SU-DHL-6 (cell line): Measurements from ENCODE around the gene NDUFV1.

Experiments used
- H2AFZ ChIP-seq: fragments of 200-600 bp; sonication (generic); 2 replicates; pipeline ENCODE4 v1.6.1; 2014; ENCODE audit warnings: low read depth, mild to moderate bottlenecking, moderate library complexity, mixed read lengths, antibody characterized with exemption, low read length; ENCODE audit not compliant: severe bottlenecking
- H3F3A ChIP-seq: fragments of 200-600 bp; shearing (Covaris generic); 2 replicates; pipeline ENCODE4 v1.6.0; 2016; ENCODE audit warnings: antibody characterized with exemption, mild to moderate bottlenecking; ENCODE audit not compliant: insufficient read depth
- H3K27ac ChIP-seq: fragments of 200-600 bp; sonication (generic); 2 replicates; pipeline ENCODE4 v1.5.1; 2016; ENCODE audit warnings: low read depth, mild to moderate bottlenecking, low read length, moderate library complexity, mixed read lengths
- H3K27me3 ChIP-seq: fragments of 200-600 bp; sonication (generic), shearing (Covaris generic); 2 replicates; pipeline ENCODE4 v1.6.0; 2014; ENCODE audit warnings: mild to moderate bottlenecking, low read length
- H3K36me3 ChIP-seq: fragments of 200-600 bp; sonication (generic); 2 replicates; pipeline ENCODE4 v1.6.1; 2014; ENCODE audit warnings: mild to moderate bottlenecking, low read length, mixed read lengths
- H3K4me2 ChIP-seq: fragments of 300-600, 200-600 bp; shearing (Covaris generic), sonication (generic); 2 replicates; pipeline ENCODE4 v1.6.0; 2014; ENCODE audit warnings: low read length, low read depth, mild to moderate bottlenecking; ENCODE audit not compliant: poor library complexity, severe bottlenecking
- H3K4me3 ChIP-seq: fragments of 200-600 bp; sonication (generic); 2 replicates; pipeline ENCODE4 v1.5.1; 2014; ENCODE audit warnings: antibody characterized with exemption, low read length, mild to moderate bottlenecking, mixed read lengths; ENCODE audit not compliant: insufficient read depth, poor library complexity, severe bottlenecking
- H3K79me2 ChIP-seq: fragments of 200-600 bp; sonication (generic); 2 replicates; pipeline ENCODE4 v1.6.1; 2014; ENCODE audit warnings: mild to moderate bottlenecking, low read length, moderate library complexity; ENCODE audit not compliant: insufficient read depth
- H3K9ac ChIP-seq: fragments of 200-600 bp; sonication (generic); 2 replicates; pipeline ENCODE4 v1.7.0; 2014; ENCODE audit warnings: mild to moderate bottlenecking, low read length
- H3K9me2 ChIP-seq: fragments of 200-600 bp; sonication (generic); replicated peaks from 2 replicates; pipeline ENCODE4 v1.6.1; 2014; ENCODE audit warnings: low read length; ENCODE audit not compliant: insufficient read depth
- H3K9me3 ChIP-seq: fragments of 200-600 bp; sonication (generic); 2 replicates; pipeline ENCODE4 v1.6.1; 2014; ENCODE audit warnings: low read length, mixed read lengths; ENCODE audit not compliant: insufficient read depth
- H4K20me1 ChIP-seq: fragments of 200-600 bp; sonication (generic); 2 replicates; pipeline ENCODE4 v1.6.1; 2014; ENCODE audit warnings: low read depth, mild to moderate bottlenecking, antibody characterized with exemption, low read length, moderate library complexity, mixed read lengths
- EZH2phosphoT487 ChIP-seq: fragments of 200-600 bp; sonication (generic), shearing (Covaris generic); conservative IDR thresholded peaks from 2 replicates; pipeline ENCODE4 v1.6.1; 2018; ENCODE audit warnings: mild to moderate bottlenecking, antibody characterized with exemption, low read length, moderate library complexity, mixed read lengths
- TF ChIP-seq, protein P1 (sequence below): fragments of 200-600 bp; sonication (generic); IDR thresholded peaks from one replicate; pipeline ENCODE4 v1.5.1; 2017; ENCODE audit warnings: antibody characterized with exemption, mild to moderate bottlenecking, low read length, moderate library complexity; ENCODE audit not compliant: insufficient read depth, poor library complexity, severe bottlenecking

NDUFV1 gene

DNA sequence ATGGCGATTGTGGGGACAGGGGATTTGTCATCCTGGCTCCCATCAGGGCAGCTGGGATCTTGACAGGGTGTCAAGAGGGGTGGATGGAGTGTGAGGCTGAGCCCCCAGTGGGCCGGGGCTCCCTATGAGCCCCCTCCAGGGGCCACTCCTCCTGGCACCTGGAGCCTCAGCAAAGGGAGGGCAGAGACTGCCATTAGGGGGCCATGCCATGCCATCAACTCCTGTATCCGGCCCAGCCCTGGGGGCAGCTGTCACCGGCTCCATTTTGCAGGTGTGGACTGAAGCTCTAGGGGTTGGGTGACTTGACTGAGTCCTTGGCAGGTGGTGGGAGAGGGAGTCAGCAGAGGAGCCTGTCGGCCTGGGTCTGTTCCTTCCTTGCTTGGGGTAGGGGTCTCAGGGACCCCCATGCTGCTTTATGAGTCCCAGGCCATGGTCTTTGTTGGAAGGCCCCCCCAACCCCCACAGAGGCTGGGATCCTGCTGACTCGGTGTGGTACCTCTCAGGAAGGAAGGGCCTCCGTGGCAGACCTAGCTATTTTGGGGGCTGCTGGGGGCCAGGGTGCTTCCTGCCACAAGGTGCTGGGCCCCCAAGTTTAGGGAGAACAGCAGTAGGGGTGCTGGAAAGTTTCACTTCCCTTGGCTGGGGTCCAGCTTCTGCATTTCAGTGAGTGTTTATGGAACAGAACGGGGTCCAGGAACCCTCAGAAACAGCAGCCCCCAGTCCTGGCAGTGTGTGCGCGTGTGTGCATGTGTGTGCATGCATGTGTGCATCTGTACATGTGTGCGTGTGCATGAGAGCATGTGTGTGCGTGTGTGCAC lies 42.3 kb downstream of the NDUFV1 start:
- Histone ChIP-seq H4K20me1 (no peaks in the 10 kb centered on the region), H3K36me3 (no peaks in the 10 kb centered on the region), H3K27ac (peak overlapping the region; percentile 97), H2AFZ (no peak overlapping the region), H3K9ac (peak overlapping the region; percentile 59), H3K9me2 (no peaks in the 10 kb centered on the region), H3K4me2 (peak overlapping the region; percentile 61), H3K9me3 (peaks cover 9% of the 10 kb centered on the region; the same call in 1 of the 2 replicates), H3K27me3 (no peaks in the 10 kb centered on the region), H3K4me3 (peak overlapping the region; percentile 1), H3K79me2 (no peaks in the 10 kb centered on the region), H3F3A (peaks cover 57% of the 10 kb centered on the region)
- TF ChIP-seq, protein P1, sequence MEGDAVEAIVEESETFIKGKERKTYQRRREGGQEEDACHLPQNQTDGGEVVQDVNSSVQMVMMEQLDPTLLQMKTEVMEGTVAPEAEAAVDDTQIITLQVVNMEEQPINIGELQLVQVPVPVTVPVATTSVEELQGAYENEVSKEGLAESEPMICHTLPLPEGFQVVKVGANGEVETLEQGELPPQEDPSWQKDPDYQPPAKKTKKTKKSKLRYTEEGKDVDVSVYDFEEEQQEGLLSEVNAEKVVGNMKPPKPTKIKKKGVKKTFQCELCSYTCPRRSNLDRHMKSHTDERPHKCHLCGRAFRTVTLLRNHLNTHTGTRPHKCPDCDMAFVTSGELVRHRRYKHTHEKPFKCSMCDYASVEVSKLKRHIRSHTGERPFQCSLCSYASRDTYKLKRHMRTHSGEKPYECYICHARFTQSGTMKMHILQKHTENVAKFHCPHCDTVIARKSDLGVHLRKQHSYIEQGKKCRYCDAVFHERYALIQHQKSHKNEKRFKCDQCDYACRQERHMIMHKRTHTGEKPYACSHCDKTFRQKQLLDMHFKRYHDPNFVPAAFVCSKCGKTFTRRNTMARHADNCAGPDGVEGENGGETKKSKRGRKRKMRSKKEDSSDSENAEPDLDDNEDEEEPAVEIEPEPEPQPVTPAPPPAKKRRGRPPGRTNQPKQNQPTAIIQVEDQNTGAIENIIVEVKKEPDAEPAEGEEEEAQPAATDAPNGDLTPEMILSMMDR: no peak
- no peak for TF ChIP-seq EZH2phosphoT487

DNA sequence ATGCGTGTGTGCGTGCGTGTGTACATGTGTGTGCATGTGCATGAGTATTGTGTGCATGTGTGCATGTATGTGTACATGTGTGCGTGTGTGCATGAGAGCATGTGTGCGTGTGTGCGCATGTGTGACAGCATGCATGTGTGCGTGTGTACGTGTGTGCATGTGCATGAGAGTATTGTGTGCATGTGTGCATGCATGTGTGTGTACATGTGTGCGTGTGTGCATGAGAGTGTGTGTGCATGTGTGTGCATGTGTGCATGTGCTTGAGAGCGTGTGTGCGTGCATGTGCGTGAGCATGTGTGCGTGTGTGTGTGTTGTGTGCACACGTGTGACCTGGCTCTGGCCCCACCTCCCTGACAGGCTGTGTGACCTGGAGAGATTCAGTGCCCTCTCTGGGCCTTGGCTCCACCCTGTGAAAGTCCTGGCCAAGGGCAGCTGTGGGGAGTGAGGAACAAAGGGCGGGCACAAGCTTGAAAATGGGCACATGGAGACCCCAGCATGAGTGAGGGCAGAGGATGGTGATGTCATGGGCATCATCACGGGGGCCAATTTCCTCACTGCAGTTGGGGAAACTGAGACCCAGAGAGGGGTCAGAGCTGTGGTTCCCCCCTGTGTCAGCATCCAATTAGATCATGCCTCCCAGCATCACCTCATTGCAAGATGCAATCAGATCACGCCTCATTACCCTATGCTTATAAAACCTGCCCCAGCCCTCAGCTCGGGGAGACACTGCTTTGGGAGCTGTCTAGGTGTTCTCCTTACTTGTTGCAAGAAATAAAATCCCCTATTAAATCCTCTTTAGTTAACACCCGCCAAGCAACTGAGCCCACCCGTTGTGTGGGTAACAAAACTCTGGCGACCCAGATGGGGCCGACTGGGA lies 43.1 kb downstream of the NDUFV1 start:
- H3K4me2 ChIP-seq: peak overlapping the region; percentile 61
- H2AFZ ChIP-seq: no peak overlapping the region
- no peaks in the 10 kb centered on the region for H4K20me1 ChIP-seq
- no peaks in the 10 kb centered on the region for H3K36me3 ChIP-seq
- peak overlapping the region; percentile 40 for H3K9ac ChIP-seq
- TF ChIP-seq, protein P1: no peak
- peaks cover 60% of the 10 kb centered on the region for H3F3A ChIP-seq
- H3K4me3 ChIP-seq: peak overlapping the region; percentile 24
- H3K27ac ChIP-seq: peak overlapping the region; percentile 97
- H3K9me3 ChIP-seq: peaks cover 6% of the 10 kb centered on the region; the same call in 1 of the 2 replicates
- no peaks in the 10 kb centered on the region for H3K79me2 ChIP-seq
- H3K27me3 ChIP-seq: no peaks in the 10 kb centered on the region
- H3K9me2 ChIP-seq: no peaks in the 10 kb centered on the region

DNA sequence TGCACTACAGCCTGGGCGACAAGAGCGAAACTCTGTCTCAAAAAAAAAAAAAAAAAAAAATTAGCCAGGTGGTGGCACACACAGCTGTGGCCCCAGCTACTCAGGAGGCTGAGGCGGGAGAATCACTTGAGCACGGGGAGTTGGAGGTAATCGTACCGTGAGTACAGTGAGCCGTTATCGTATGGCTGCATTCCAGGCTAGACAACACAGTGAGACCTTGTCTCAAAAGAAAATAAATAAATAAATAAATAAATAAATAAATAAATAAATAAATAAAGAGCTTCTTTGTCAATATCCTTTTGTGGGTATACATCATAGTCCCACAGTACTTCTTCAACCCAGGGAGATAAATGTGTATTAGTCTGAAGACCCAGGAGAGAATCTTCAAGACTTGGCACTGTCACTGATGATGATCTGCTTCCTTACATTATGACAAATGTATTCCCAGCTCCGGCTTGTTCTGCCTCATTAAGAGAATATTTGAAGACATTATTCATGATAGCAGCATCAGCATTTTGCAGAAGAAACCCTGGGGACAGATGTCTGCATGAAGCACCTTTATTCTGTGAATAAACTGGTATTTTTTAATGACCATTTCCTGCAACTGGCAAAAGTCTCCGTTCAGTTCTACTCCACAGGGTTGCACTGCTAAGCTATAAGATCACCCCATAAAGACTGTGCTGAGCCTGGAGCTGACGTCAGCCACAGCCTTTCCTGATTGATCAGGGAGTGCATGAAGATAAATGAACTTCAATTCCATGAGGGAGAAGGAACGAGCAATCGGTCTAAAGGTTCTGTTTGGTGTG lies 45.4 kb downstream of the NDUFV1 start:
- no peaks in the 10 kb centered on the region for H3K9me2 ChIP-seq
- H3K9ac ChIP-seq: no peak overlapping the region
- H3K36me3 ChIP-seq: peaks cover 2% of the 10 kb centered on the region; the same call in 1 of the 2 replicates
- H2AFZ ChIP-seq: no peak overlapping the region
- H3K27ac ChIP-seq: peak overlapping the region; percentile 97
- H3K79me2 ChIP-seq: no peaks in the 10 kb centered on the region
- no peaks in the 10 kb centered on the region for H3K27me3 ChIP-seq
- no peak overlapping the region for H3K4me3 ChIP-seq
- peaks cover 49% of the 10 kb centered on the region for H3F3A ChIP-seq
- H3K4me2 ChIP-seq: no peak overlapping the region
- H4K20me1 ChIP-seq: no peaks in the 10 kb centered on the region
- TF ChIP-seq, protein P1: no peak
- no peak for TF ChIP-seq EZH2phosphoT487
- H3K9me3 ChIP-seq: peaks cover 22% of the 10 kb centered on the region
